HG02852 (cell line): ENCODE data around the gene RMI1.
A peak's percentile ranks its signal among the peaks of the same experiment; 100 is the strongest.
"Not testable (repeated sequence)": the region's sequence is repeated elsewhere in the genome, so short reads cannot be mapped to it uniquely, and the experiment has no call there.

Source experiments
- ATAC-seq: cut with Tn5 transposase; IDR thresholded peaks from one replicate; pipeline ENCODE4 v1.9.1; 2021; ENCODE audit warnings: mild to moderate bottlenecking, moderate library complexity; ENCODE audit not compliant: unreplicated experiment

RMI1 gene

DNA sequence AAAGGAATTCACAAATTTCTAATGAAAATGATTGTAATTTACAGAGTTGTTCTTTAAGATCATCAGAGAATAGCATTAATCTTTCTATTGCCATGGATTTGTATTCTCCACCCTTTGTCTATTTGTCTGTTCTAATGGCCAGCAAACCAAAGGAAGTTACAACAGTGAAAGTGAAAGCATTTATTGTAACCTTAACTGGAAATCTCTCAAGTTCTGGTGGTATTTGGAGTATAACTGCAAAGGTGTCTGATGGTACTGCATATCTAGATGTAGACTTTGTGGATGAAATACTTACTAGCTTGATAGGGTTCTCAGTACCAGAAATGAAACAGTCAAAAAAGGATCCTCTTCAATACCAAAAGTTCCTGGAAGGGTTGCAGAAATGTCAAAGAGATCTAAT lies 21.7 kb downstream of the RMI1 start:
- peak; percentile 87 for ATAC-seq

DNA sequence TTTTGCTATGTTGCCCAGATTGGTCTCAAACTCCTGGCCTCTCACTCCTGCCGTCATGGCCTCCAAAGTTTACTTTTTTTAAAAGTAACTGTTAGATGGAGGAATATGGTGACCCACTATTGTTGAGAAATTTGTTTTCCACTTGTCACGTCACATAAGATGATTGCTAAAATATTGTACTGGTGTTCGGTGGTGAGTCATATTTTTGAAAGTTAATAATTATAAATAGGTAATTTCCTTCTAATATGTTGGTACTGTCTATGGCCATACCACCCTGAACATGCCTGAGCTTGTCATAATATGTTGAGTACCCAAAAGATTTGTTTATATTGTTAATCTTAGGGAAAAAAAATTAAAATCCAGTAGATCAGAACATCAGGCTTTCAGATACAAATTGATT lies 22.6 kb downstream of the RMI1 start:
- ATAC-seq = no peak

DNA sequence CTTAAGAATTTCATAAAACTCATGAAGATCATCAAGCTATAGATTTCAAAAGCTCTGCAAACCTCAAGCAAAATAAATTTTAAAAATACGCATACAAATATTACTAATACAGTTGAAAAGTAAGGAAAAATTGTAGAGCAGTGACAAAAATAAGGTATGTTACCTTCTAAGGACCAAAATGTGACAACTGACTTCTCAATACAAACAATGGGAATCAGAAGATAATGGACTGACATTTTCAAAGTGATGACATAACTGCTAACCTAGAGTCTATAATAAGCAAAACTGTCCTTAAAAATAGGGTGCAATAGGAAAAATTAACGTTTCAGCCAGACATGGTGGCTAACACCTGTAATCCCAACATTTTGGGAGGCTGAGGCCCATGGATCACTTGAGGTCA lies 27.1 kb downstream of the RMI1 start:
- ATAC-seq = no peak

DNA sequence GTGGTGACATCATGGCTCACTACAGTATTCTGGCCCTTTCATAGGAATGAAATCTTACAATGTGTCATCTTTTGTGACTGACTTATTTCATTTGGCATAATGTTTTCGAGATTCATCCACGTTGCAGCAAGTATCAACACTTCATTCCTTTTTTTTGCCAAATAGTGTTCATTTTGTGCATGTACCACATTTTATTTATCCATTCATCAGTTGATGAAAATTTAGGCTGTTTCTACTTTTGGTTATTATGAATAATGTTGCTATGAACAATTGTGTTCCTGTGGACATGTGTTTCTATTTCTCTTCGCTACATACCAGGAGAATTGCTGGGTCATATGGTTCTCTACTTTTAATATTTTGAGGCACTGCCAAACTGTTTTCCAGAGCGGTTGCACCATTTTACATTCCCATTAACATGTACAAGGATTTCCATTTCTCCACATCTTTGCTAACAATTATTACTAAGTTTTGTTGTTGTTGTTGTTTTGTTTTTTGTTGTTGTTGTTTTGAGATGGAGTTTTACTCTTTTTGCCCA lies 43.5 kb downstream of the RMI1 start:
- ATAC-seq = no peak

DNA sequence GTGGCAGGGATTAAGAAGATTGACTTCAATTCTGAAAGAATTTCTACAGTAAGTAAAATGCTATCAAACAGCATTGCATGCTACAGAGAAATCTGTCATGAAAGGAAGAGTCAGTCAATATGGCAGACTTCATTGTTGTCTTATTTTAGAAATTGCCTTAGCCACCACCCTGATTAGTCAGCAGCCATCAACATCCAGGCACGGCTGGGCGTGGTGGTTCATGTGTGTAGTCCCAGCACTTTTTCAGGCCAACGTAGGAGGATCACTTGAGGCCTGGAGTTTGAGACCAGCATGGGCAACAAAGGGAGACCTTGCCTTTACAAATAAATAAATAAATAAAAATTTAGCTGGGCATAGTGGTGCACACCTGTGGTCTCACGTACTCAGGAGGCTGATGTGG lies 46.6 kb downstream of the RMI1 start:
- no peak for ATAC-seq

DNA sequence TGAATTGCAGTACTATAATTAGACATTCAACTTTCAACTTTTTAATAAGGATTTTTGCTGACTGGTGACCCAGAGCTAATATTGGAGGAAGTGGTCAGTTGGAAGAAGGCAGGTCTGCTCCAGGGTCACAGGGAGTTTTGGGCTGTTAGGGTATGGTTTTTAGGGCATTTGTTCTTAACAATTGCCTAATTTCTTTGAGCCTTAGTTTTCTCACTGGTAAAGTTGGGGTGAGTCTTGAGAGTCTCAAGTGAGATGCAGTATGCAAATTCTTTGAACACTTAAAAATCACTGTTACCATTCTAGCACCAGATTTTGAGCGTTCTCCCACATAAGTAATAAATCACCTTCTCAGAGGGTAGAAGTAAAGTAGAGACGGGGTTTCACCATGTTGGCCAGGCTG lies 50.9 kb downstream of the RMI1 start:
- no peak for ATAC-seq

DNA sequence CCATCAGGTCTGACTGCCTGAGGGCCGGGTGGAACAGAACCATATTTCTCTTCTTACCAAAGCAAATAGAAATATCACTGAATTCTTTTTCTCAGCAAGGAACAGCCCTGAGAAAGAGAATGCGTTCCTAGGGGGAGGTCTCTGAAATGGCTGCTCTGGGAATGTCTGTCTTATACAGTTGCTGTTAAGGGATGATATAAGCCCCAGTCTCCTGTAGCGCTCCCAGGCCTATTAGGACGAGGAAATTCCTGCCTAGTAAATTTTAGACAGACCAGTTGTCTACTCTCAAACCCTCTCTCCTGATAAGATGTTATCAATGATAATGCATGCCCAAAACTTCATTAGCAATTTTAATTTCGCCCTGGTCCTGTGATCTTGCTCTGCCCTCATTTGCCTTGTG lies 61.3 kb downstream of the RMI1 start:
- not testable (repeated sequence) for ATAC-seq

DNA sequence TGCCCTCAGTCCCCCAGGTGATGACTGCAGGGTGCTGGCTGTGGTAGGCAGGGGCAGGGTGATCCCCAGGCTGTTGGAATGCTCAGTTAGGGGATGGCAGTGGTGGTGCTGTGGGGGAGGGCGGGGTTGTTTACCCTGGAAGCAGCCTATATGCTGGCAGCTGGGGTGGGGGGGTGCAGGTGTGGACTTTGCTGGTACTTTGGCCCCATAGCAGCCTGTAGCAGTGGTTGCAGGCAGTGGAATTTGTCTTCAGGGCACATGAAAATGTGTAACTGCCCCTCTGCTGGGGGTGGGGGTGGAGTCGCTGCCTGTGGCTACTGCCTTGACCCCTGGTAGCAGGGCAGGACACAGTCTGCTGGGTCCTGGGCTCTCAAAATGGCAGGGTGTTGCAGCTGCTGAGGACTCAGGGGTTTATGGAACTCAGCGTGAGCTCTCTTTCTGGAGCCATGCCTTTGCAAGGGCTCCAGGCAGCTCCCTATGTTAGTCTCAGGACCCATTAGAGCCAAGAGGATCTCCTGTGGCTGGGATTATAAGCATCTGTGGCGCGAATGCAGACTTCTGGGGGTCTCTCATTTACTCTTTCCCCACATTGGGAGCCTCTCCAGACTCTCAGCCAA lies 65.0 kb downstream of the RMI1 start:
- ATAC-seq = no peak
